ENCODE results near the gene RNF19B.
"Not testable (repeated sequence)": the region's sequence is repeated elsewhere in the genome, so short reads cannot be mapped to it uniquely, and the experiment has no call there.

The RNF19B gene

DNA sequence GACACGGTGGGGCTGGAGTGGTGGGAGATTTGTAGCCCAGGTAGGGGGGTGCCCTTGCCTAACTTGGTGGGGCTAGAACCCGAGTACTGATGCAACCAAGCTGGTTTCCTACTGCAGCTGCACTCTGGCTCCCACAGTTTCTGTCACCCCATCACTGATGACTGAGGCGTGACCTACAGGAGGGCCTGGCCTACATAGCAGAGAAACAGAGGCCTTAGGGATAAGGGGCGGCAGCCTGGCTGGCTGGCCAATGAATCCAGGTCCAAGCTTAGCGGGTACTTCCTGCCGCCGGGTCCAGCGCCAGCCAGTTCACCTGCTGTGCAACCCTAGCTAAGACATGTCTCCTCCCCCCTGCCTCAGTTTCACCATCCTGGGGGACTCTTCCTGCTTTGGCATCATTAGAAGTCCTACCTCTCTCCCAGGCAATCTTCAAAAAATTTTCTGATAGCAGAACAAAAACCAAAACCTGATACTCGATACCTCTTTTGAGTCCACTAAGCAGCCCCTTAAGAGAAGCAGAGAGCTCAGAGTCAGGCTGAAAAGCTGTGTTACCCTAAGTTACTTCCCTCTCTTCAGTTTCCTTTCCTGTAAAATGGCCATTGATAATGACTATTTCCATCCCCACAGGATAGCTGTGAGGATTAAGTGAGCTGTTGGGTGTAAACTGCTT, 27.3 kb upstream of the RNF19B start:
- DNase-seq: no peak

DNA sequence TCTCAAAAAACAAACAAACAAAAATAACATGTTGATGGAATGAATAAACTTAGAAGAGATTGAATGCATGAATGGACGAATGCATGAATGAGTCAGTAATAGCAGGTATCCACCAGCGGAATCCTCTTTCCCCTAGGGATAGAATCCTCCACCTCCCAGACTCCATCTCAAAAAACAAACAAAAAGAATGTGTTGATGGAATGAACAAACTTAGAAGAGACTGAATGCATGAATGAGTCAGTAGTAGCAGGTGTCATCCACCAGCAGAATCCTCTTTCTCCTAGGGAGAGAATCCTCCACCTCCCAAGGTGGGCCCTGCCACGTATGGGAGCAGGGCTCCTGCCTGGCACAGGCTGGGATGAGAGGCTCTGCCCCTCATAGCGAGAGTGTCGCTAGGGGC, 26.8 kb upstream of the RNF19B start:
- no peak for DNase-seq

DNA sequence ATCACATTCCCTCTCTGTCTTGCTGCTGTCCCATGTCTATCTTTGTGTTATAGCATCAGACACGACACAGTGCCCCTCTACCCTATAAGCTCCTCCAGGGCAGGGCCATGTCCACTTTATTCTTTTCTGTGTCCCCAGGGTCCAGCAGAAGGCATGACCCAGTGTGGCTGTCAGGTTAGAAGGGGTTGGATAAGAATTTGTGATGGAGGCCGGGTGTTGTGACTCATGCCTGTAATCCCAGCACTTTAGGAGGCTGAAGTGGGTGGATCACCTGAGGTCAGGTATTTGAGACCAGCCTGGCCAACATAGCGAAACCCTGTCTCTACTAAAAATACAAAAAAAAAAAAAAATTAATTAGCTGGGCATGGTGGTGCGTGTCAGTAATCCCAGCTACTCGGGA, 26.3 kb upstream of the RNF19B start:
- no peak for DNase-seq

DNA sequence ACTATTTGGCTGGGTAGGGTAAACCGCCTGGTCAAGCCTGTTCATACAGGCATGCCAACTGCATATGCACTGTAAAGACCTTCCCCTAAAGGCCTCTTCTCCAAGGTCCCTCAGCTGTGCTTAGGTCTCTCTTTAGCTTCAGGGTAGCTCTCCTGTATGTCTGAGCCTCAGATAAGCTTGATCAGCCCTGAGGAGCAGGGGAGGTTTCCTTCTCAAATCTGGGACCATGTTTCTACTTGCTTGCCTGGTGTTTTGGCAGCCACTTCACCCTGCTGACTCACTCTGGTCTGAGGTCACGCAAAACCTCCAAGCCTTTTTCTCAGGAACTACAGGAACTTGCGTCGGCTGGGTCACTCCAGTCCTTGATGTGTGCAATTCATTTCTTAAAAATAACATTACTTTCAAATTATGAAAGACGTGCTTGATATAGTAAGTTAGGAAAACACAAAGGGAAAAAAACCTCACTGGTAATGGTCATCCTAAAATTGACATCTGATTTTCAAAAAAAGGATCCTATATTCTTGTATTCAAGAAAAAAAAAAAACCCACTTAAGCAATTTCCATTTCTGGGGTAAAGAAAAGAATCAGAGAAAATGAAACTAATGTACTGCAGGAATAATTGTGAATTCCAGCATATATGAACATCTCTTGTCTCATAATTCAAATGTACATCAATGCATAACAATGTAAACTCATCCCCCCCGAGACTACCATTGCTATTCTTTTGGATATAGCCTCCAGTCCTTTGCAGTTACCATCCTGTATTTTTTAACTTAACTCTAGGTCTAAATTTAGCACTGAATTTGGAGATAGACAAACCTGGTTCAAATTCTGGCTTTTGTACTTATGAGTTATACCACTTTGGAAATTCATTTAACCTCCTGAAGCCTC, 24.8 kb upstream of the RNF19B start:
- DNase-seq: peak; percentile 95

DNA sequence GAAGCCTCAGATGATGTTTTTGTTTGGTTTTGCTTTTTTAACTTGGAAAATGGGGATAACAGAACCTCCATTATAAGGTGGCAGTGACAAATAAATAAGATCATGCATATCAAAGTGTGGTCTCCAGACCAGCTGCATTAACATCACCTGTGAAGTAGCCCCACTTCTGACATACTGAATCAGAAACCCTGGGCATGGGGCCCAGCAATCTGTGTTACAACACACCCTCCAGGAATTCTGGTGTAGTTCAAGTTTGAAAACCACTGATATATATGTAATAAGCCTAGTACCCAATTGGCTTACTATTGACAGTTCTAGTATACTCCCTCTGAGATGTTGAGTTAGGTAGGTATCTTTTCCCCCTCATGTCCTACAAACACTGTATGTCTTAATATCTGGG, 24.1 kb upstream of the RNF19B start:
- DNase-seq: peak; percentile 65

DNA sequence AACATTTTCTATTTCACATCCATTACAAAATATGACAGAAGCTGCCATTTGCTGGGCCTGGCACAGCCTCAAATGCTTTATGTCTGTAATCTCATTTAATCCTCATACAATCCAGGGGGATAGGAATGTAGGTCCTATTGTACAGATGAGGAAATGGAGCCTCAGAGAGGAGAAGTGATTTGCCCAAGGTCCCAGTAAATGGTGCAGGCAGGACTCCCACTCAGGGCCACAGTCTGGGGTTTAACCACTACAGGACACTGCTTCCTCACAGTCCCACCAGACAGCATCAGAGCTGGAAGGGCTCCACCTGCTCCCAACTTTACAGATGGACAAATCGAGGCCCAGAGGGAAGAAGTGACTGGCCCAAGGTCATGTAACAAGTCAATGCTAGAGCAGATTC, 20.6 kb upstream of the RNF19B start:
- DNase-seq: no peak

DNA sequence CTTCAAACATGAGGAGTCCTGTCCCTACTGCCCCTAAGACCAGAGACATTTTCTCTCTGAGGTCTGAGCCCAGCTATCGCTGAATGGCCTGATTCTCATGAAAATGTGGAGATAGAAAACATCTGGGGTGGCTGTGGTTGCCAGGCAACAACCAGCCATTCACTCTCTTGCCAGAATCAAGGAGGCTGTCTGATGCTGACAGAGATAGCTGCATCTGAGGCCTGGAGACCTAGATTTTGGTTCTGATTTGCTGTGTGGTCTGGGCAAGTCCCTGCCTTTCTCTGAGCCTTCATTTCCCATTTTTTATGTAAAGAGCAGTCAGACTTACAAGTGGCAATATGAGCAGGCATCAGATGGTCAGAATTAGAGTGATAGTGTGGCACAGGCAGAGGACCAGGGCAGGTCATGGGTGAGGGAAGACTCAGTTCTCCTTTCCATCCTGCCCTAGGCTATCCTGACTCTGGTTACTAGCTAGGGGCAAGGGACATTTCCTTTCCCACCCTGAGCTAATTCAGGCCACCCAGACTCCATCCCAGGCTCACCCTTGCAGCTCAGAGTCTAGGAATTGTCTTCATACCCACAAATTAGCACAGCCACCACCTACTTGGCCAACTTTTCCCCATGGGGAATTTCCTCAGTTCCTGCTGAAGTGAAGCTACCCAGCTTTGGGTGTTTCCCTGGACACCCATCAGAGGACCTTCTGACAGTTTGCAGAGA, 20.0 kb upstream of the RNF19B start:
- DNase-seq: peak; percentile 18

DNA sequence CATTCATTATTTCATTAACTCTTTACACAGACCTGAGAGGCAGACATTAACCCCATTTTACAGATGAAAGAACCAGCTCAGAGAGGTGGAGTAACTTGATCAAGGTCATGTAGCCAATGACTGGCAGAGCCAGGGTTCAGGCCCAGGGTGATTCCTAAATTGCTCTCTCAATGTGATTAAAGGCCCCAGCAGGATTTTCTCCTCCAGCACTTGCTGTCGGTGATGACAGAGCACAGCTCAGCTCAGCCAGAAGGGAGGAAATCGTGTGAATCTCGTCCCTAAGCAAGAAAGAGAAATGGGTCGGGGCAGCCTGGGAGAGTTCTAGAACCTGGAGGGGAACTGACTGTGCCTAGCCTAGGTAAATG, 19.5 kb upstream of the RNF19B start:
- DNase-seq: no peak

DNA sequence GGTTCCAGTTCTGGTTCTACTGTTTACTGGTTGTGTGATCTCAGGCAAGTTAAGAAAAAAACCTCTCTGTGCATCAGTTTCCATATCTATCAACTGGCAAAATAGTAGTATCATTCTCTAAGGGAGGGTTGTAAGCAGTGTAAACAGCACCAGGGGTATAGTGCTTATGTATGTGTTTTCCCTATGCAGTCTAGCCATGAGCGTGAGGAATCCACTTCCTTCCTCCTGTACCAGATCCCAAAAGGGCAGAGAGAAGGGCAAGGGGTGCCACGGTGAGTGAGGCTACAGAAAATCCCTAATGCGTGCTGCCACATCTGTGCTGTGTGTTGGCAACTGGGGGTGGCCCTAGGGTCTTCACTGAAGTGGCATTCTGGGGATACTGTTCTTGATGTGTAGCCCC, 18.4 kb upstream of the RNF19B start:
- no peak for DNase-seq

DNA sequence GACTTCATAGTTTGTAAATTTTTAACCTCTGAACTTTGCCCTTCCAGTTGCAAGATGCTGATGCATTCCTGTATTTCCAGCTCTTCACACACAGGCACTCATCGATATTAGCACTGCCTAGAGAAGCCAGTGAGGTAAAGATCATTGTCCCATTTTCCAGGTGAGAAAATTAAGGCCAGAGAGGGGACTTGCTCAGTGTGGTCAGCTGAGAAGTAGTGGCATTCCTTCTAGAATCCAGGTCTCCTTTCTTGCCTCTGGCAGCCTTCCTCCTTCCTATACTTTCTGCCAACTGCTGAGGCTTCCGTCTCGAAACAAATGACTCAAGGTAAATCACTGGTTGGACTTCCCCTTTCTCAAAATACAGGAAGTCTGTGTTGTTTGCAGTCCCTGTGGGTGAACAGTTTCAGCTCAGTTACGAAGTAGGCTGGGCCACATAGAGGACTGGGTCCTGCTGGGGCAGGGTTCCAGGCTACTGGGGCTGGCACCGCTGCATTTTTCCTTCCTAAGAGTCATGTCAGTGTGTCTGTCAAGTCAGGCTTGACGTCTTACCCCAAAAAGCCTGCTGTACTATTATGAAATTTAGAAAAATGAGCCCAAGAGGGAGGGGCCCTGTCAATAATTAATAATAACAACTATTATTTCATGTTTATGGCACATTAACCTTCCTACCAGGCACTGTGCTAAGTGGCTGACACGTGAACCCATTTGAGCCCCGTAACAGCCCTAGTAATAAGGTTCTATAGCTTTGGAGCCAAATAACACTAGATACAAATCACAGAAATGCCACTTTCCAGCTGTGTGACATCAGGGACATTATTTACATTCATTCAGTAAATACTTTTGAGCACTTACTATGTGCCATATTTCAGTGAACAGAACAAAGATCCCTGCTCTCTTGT, 16.6 kb upstream of the RNF19B start:
- peak; percentile 88 for DNase-seq

DNA sequence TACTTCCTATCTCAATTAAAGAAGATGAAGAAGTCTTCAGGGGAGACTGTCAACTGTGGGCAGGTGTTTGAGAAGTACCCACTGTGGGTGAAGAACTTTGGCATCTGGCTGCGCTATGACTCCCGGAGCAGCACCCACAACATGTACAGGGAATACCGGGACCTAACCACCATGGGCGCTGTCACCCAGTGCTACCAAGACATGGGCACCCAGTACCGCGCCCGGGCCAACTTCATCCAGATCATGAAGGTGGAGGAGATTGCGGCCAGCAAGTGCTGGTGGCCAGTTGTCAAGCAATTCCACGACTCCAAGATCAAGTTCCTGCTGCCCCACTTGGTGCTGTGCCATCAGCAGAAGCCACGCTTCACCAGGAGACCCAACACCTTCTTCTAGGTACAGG, 15.5 kb upstream of the RNF19B start:
- no peak for DNase-seq

DNA sequence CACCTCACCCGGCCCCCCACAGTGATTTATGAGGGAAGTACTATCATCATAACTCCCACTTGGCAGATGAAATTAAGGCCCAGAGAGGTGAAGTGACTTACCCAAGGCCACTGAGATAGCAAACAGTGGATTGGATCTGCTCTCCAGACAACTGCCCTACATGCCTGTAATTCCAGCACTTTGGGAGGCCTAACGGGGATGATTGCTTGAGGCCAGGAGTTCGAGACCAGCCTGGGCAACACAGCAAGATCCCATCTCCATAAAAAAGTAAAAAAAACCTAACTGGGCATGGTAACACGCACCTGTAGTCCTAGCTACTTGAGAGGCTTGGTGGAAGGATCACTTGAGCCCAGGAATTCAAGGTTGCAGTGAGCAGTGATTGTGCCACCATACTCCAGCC, 14.2 kb upstream of the RNF19B start:
- DNase-seq: no peak

DNA sequence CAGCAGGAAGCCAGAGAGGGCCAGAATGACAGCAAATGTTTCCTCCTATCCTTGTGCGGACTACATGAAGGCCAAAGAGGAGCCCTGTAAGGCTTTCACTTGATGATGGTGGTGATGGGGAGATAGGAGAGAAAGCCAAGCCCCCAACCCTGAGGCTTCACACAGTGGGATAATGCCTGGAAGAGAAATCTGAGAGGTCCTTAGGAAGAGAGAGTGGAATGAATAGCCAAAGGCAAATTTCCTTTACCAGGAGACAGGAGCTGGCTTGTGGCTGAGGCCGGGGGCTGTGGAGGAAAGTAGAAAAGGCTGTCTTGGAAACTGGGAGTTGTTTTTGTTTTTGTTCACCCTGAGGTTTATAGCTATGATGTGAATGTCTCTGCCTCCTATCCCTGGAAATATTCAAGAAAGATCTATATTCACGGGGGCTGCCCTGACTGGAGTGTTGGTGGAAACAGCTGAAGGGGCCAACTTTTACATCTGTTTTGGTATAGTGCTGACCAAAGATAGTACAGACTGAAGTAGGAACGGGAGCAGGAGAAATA, 13.0 kb upstream of the RNF19B start:
- DNase-seq: no peak

DNA sequence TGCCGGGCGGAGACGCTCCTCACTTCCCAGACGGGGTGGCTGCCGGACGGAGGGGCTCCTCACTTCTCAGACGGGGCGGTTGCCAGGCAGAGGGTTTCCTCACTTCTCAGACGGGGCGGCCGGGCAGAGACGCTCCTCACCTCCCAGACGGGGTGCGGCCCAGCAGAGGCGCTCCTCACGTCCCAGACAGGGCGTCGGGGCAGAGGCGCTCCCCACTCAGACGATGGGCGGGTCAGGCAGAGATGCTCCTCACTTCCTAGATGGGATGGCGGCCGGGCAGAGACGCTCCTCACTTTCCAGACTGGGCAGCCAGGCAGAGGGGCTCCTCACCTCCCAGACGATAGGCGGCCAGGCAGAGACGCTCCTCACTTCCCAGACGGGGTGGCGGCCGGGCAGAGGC, 10.4 kb upstream of the RNF19B start:
- DNase-seq: not testable (repeated sequence)

DNA sequence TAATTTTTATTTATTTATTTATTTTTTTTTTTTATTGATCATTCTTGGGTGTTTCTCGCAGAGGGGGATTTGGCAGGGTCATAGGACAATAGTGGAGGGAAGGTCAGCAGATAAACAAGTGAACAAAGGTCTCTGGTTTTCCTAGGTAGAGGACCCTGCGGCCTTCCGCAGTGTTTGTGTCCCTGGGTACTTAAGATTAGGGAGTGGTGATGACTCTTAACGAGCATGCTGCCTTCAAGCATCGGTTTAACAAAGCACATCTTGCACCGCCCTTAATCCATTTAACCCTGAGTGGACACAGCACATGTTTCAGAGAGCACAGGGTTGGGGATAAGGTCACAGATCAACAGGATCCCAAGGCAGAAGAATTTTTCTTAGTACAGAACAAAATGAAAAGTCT, 8.8 kb upstream of the RNF19B start:
- DNase-seq: not testable (repeated sequence)

DNA sequence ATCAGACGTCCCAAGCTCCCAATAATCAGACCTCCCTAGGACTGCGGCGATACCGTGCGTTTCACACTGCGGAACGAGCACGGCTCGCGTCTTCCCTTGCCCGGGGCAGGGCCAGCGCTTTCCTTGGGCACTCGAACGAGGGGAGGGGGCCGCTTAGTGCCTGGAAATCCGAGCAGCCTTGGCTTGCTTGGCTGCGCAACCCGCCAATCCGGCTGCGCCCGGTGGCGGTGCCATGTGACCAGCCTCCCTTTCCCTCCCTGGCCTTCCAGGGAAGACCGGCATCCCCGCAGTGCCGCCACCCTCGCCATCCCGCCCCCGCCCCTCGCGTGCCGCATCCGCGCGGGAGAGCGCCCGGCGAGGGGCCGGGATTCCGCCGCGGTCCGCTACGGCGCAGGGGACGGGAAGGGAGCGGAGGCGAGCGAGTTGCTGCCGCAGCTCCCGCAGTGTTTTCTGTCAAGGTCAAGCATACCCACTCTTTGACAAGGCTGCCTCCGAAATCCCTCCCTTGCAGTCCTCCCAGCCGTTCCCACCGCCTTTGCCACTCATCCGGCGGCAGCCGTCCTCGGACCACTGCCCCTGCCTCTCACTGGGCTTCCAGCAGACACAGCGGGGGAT, 8.3 kb upstream of the RNF19B start:
- DNase-seq: no peak

DNA sequence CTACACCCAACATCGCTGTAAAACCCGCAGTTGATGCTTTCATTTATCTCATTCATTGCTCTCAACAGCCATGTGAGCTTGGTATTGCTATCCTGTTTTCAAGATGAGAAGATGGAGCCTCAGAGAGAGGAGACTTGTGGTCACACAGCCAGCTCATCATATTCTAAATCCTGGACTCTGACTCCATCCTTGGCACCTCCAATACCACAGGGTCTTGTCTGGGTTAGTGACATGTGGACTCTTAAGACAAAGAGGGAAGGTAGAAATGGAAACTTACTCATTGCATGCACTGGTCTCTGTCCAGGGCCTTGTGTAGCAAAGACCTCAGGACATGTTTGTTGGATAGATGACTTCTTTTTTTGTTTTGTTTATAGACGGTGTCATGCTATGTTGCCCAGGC, 7.0 kb upstream of the RNF19B start:
- no peak for DNase-seq

DNA sequence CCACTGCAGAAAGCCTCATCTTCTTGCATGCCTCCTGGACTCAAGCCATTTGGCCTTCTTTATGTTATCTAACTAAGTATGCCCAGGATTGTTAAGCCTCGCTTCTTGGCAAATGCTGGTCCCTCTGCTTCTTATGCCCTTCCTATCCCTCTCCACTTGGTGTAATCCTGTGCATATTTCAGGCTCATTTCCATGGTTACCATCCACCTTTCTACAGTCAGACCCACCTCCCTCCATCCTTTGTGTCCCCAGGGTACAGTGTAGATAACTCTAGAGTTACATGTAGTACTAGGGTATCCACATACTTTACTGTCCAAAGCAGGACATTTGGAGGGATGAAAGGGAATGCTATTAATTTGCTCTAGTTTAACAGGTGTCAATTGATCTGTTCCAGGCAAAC, 6.5 kb upstream of the RNF19B start:
- DNase-seq: no peak

DNA sequence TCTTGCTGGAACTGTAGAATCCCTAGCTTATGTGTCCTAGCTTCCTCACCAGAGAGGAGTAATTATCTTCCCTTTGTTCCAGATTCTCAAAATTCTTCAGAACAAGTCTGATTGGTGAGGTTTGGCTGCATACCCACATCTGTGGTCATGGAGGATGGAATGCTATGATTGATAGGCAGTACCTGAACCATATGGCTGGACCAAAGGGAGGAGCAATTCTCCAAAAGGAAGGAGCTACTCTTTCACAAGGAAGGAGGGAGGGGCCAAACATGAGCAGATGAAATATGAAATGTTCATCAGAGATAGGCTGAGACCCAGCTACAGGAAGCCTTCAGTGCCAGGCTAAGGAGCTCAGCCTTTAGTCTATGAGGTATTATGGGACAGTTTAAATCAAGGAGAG, 5.0 kb upstream of the RNF19B start:
- peak; percentile 41 for DNase-seq

DNA sequence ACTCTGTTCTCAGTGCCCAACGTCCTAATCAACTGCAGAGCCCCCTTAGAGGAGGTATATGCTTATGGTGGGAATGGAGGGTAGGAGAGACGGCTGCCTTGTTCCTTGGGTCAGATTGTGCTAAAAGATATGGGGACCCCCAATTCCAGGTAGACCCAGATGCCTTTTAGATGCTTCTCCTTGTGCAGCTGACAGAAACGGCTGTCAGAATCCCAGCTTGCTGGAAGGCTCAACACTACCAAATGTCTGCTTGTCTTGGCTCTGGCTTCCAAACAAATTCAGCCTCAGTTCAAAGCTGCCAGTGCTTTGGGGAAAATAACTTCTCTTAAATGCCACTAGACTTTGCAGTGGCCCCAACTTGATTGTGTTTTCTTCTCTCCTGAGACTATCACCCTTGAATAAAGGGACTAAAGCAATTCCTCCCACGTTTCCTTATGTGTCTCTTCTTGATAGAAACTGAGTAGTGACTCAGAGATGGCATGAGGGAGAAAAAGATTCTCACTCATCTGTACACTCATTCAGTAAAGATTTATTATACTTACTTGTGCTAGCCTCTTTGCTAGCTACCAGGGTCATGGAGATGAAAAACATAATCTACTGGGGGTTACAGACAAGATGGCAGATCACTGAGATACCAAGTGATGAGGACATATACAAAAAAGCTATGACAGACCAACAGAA, 3.4 kb upstream of the RNF19B start:
- peak; percentile 46 for DNase-seq

DNA sequence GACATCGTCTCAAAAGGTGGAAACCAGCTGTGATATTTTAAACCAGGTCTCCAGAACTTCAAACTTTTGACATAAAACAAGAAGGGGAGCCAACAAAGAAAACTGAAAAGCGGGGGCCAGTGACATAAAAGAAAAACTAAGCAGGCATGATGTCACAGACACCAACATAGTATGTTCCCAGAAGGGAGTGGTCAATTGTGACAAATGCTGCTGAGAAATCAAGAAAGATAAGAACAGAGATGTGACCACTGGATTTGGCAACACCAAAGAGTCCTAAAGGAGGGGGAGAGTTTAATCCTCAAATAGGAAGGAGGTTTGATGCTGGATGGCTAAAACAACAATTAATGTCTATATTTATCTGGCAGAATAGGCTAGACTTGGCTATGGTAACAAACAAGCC, 2.3 kb upstream of the RNF19B start:
- no peak for DNase-seq
